Measurements from ENCODE around the gene AKNAD1. TPM values are rescaled to one million over a fixed set of nuclear protein-coding genes. Genes with fewer than 3 reads are reported as not detected.

The AKNAD1 gene
- polyA plus RNA-seq, 1 donor from 2014 or later, result not detected

DNA sequence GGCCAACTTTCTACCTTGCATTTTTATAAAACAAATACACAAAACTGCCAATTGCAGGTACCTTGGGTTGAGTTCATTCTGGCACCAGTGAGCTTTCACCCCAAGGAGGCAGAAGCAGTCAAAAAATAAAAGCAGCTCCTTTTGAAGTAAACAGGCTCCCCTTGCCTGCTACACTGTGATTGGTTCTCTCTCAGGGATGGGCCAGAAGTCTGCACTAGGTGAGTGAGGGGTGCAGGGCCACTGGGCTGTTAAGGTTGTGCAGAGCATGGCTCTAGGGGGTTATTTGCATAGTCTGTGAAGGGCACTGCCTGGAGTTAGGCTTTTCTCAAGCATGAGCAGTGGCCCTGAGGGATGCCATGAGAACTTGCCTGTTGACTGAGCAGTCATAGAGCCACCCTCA lies 39.1 kb downstream of the AKNAD1 start:
- H3K4me3 ChIP-seq (ENCODE audit: low read length), result no peak overlapping the region
- H2AFZ ChIP-seq (ENCODE audit: low read depth, low read length), result no peak overlapping the region
- H3K79me2 ChIP-seq (replicated peaks; ENCODE audit: insufficient read depth, low read length), result no peaks in the 10 kb centered on the region

DNA sequence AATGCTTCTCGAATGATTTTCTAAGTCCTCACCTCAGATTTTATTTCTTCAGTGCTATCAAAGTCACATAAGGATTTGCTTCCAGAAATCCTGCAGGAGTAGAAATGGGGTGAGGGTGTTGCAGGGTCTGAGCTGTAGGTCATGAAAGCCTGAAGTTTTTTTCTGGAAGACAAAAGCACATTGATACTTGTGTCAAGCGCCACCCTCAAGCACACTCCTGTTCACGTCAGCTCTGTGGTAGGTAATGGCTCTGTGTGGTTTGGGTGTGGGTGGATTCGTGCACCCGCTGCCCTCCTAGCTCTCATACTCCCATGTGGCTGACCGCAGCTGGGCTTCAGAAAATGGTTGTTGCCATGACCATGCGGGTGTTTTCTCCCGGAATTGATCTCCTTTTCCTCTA lies 39.9 kb downstream of the AKNAD1 start:
- Histone ChIP-seq H3K9me2 (ENCODE audit: insufficient read depth, low read length) (no peaks in the 10 kb centered on the region), H3K9ac (ENCODE audit: low read length) (peak overlapping the region; percentile 7), H3K79me2 (replicated peaks; ENCODE audit: insufficient read depth, low read length) (no peaks in the 10 kb centered on the region), H3K9me3 (ENCODE audit: low read length) (no peaks in the 10 kb centered on the region), H3K27me3 (ENCODE audit: insufficient read depth, low read depth, low read length) (no peaks in the 10 kb centered on the region), H3K36me3 (ENCODE audit: insufficient read depth, low read length) (no peaks in the 10 kb centered on the region), H2AFZ (ENCODE audit: low read depth, low read length) (no peak overlapping the region), H4K20me1 (ENCODE audit: insufficient read depth) (no peaks in the 10 kb centered on the region), H3K27ac (ENCODE audit: low read length) (peak overlapping the region; percentile 69), H3F3A (ENCODE audit: insufficient read depth, low read length, poor library complexity, severe bottlenecking) (no peaks in the 10 kb centered on the region), H3K4me2 (ENCODE audit: low read length) (no peak overlapping the region), H3K4me3 (ENCODE audit: low read length) (peak overlapping the region; percentile 32)
- TF ChIP-seq SMC3 (conservative IDR thresholded peaks at IDR 0.05; ENCODE audit: poor library complexity) (no peak), RAD21 (conservative IDR thresholded peaks at IDR 0.05) (no peak), MXI1 (conservative IDR thresholded peaks at IDR 0.05; ENCODE audit: poor library complexity, severe bottlenecking) (no peak), EP300 (conservative IDR thresholded peaks at IDR 0.05; ENCODE audit: poor library complexity, severe bottlenecking) (no peak), POLR2AphosphoS5 (IDR thresholded peaks at IDR 0.05) (no peak), TAF1 (IDR thresholded peaks at IDR 0.05; ENCODE audit: low read depth) (no peak), EZH2 (IDR thresholded peaks at IDR 0.05; ENCODE audit: borderline replicate concordance, insufficient read depth, low read length, poor library complexity, severe bottlenecking) (no peak)
- TF ChIP-seq, protein P1, sequence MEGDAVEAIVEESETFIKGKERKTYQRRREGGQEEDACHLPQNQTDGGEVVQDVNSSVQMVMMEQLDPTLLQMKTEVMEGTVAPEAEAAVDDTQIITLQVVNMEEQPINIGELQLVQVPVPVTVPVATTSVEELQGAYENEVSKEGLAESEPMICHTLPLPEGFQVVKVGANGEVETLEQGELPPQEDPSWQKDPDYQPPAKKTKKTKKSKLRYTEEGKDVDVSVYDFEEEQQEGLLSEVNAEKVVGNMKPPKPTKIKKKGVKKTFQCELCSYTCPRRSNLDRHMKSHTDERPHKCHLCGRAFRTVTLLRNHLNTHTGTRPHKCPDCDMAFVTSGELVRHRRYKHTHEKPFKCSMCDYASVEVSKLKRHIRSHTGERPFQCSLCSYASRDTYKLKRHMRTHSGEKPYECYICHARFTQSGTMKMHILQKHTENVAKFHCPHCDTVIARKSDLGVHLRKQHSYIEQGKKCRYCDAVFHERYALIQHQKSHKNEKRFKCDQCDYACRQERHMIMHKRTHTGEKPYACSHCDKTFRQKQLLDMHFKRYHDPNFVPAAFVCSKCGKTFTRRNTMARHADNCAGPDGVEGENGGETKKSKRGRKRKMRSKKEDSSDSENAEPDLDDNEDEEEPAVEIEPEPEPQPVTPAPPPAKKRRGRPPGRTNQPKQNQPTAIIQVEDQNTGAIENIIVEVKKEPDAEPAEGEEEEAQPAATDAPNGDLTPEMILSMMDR (IDR thresholded peaks at IDR 0.05; ENCODE audit: poor library complexity, severe bottlenecking), result no peak
- TF ChIP-seq, protein P2, sequence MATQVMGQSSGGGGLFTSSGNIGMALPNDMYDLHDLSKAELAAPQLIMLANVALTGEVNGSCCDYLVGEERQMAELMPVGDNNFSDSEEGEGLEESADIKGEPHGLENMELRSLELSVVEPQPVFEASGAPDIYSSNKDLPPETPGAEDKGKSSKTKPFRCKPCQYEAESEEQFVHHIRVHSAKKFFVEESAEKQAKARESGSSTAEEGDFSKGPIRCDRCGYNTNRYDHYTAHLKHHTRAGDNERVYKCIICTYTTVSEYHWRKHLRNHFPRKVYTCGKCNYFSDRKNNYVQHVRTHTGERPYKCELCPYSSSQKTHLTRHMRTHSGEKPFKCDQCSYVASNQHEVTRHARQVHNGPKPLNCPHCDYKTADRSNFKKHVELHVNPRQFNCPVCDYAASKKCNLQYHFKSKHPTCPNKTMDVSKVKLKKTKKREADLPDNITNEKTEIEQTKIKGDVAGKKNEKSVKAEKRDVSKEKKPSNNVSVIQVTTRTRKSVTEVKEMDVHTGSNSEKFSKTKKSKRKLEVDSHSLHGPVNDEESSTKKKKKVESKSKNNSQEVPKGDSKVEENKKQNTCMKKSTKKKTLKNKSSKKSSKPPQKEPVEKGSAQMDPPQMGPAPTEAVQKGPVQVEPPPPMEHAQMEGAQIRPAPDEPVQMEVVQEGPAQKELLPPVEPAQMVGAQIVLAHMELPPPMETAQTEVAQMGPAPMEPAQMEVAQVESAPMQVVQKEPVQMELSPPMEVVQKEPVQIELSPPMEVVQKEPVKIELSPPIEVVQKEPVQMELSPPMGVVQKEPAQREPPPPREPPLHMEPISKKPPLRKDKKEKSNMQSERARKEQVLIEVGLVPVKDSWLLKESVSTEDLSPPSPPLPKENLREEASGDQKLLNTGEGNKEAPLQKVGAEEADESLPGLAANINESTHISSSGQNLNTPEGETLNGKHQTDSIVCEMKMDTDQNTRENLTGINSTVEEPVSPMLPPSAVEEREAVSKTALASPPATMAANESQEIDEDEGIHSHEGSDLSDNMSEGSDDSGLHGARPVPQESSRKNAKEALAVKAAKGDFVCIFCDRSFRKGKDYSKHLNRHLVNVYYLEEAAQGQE (IDR thresholded peaks at IDR 0.05; ENCODE audit: borderline replicate concordance), result no peak

More for the DNA sequence above, 39.1 kb downstream of the AKNAD1 start:
- H3K27me3 ChIP-seq (ENCODE audit: insufficient read depth, low read depth, low read length), result no peaks in the 10 kb centered on the region
- no peak overlapping the region for H3K4me2 ChIP-seq (ENCODE audit: low read length)
- no peaks in the 10 kb centered on the region for H3K9me3 ChIP-seq (ENCODE audit: low read length)
- no peak overlapping the region for H3K9ac ChIP-seq (ENCODE audit: low read length)
- TF ChIP-seq EP300 (conservative IDR thresholded peaks at IDR 0.05; ENCODE audit: poor library complexity, severe bottlenecking) (no peak), SMC3 (conservative IDR thresholded peaks at IDR 0.05; ENCODE audit: poor library complexity) (no peak), MXI1 (conservative IDR thresholded peaks at IDR 0.05; ENCODE audit: poor library complexity, severe bottlenecking) (no peak), EZH2 (IDR thresholded peaks at IDR 0.05; ENCODE audit: borderline replicate concordance, insufficient read depth, low read length, poor library complexity, severe bottlenecking) (no peak), POLR2AphosphoS5 (IDR thresholded peaks at IDR 0.05) (no peak), TAF1 (IDR thresholded peaks at IDR 0.05; ENCODE audit: low read depth) (no peak), RAD21 (conservative IDR thresholded peaks at IDR 0.05) (no peak)
- TF ChIP-seq, protein P2 (IDR thresholded peaks at IDR 0.05; ENCODE audit: borderline replicate concordance), result no peak
- TF ChIP-seq, protein P1 (IDR thresholded peaks at IDR 0.05; ENCODE audit: poor library complexity, severe bottlenecking), result no peak
- H4K20me1 ChIP-seq (ENCODE audit: insufficient read depth), result no peaks in the 10 kb centered on the region
- no peaks in the 10 kb centered on the region for H3F3A ChIP-seq (ENCODE audit: insufficient read depth, low read length, poor library complexity, severe bottlenecking)
- H3K9me2 ChIP-seq (ENCODE audit: insufficient read depth, low read length), result no peaks in the 10 kb centered on the region
- H3K27ac ChIP-seq (ENCODE audit: low read length), result no peak overlapping the region
- no peaks in the 10 kb centered on the region for H3K36me3 ChIP-seq (ENCODE audit: insufficient read depth, low read length)
